RWPE2 (cell line): ENCODE data around the gene VPS8.

ENCODE experiments used
- ATAC-seq: fragments of 200-7000 bp; cut with Tn5 transposase; 3 replicates; pipeline ENCODE4 v1.9.1; 2021; ENCODE audit warnings: low read depth
- DNase-seq: peaks from one replicate; pipeline ENCODE4 v3.0.0-alpha.2; 2020; ENCODE audit warnings: low spot score
- H3K27ac ChIP-seq: fragments of 450-650 bp; 2 replicates; pipeline ENCODE4 v1.5.1; 2017; ENCODE audit warnings: mild to moderate bottlenecking; ENCODE audit not compliant: poor library complexity, severe bottlenecking
- H3K27me3 ChIP-seq: fragments of 250-450 bp; sonication (Bioruptor Pico); 2 replicates; pipeline ENCODE4 v1.5.1; 2021; ENCODE audit warnings: mild to moderate bottlenecking, moderate library complexity; ENCODE audit not compliant: insufficient read depth, poor library complexity, severe bottlenecking
- H3K36me3 ChIP-seq: fragments of 250-450 bp; sonication (Bioruptor Pico); 2 replicates; pipeline ENCODE4 v1.5.1; 2020; ENCODE audit warnings: low read depth, mild to moderate bottlenecking, moderate library complexity
- H3K4me1 ChIP-seq: fragments of 250-450 bp; sonication (Bioruptor Pico); 2 replicates; pipeline ENCODE4 v1.5.1; 2021; ENCODE audit warnings: mild to moderate bottlenecking, moderate library complexity; ENCODE audit not compliant: insufficient read depth, poor library complexity, severe bottlenecking
- H3K4me3 ChIP-seq: fragments of 250-450 bp; sonication (Bioruptor Pico); 2 replicates; pipeline ENCODE4 v1.5.1; 2021; ENCODE audit warnings: mild to moderate bottlenecking, moderate library complexity; ENCODE audit not compliant: severe bottlenecking
- H3K9me3 ChIP-seq: fragments of 250-450 bp; sonication (Bioruptor Pico); 2 replicates; pipeline ENCODE4 v1.5.1; 2021; ENCODE audit warnings: mild to moderate bottlenecking, moderate library complexity; ENCODE audit not compliant: severe bottlenecking
- TF ChIP-seq, protein P1 (sequence below): fragments of 450-650 bp; IDR thresholded peaks from one replicate; pipeline ENCODE4 v1.5.1; 2017; ENCODE audit warnings: mild to moderate bottlenecking, moderate library complexity; ENCODE audit not compliant: poor library complexity, severe bottlenecking

The VPS8 gene

DNA sequence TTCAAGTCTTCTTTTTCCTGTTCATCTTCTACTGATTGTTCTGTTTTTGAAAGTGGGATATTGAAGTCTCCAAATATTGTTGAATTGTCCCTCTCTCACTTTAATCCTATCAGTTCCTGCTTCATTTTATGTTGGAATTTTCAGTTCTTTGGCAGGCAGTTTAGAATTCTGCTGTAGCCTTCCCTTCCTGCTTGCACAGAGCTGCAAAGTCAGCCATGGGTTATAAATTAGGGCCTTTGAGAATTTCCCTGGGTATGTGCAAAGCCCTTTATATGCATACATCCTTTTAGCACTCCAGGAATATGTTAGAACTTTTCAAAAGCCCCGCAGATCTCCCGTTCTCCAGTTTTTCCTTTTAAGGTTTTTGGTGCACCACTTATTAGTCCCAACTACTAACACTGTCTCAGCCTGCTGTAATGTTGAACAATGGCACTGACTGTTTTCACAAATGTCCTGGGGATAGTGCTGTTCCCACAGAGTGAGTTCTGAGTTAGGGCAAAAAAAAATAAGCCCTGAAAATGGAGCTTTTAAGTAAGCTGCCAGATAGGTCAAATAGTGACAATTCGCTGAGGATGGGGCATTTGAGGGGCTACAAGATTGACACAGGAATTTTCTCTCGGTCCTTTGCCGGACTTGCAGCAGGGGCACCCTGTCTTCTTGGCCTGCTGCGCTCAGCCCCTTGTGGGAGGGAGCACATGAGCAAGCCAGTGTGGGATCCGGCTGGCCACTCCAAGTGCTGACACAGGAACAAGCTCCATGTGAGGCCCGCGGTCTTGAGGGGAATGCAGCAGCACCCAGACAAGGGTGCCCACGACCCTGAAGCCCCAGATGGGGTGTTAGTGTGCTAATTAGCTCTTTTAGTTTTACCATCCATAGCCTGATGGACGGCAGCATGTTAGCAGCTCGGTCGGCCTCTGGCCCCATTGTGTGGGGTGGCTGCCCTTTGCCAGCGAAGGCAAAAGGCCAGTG lies 96.0 kb downstream of the VPS8 start:
- Histone ChIP-seq H3K27me3 (no peaks in the 10 kb centered on the region), H3K4me1 (no peaks in the 10 kb centered on the region), H3K27ac (no peak overlapping the region), H3K4me3 (no peak overlapping the region), H3K9me3 (peaks cover 2% of the 10 kb centered on the region), H3K36me3 (peaks cover 14% of the 10 kb centered on the region)
- ATAC-seq: no peak
- TF ChIP-seq, protein P1, sequence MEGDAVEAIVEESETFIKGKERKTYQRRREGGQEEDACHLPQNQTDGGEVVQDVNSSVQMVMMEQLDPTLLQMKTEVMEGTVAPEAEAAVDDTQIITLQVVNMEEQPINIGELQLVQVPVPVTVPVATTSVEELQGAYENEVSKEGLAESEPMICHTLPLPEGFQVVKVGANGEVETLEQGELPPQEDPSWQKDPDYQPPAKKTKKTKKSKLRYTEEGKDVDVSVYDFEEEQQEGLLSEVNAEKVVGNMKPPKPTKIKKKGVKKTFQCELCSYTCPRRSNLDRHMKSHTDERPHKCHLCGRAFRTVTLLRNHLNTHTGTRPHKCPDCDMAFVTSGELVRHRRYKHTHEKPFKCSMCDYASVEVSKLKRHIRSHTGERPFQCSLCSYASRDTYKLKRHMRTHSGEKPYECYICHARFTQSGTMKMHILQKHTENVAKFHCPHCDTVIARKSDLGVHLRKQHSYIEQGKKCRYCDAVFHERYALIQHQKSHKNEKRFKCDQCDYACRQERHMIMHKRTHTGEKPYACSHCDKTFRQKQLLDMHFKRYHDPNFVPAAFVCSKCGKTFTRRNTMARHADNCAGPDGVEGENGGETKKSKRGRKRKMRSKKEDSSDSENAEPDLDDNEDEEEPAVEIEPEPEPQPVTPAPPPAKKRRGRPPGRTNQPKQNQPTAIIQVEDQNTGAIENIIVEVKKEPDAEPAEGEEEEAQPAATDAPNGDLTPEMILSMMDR: no peak
- DNase-seq: no peak

DNA sequence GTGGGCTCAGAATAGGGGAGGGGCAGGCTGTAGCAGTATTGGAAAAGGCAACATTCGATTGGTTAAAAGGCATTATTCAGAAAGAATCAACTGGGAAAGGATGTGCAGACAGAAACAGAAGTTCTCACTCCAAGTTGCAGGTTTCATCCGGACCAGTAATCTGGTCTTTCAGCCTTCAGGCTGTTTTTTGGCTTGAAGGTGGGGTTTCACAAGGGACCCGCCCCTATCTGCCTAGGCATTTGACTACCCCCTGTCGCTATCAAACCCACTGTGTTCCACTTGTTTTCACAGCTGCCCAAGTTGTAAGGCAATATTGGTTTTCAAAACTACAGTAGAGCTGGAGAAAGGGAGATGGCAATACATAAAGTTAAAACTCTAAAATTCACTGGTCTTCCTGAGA lies 96.9 kb downstream of the VPS8 start:
- DNase-seq (no peak), ATAC-seq (no peak)
- TF ChIP-seq, protein P1: no peak
- Histone ChIP-seq H3K4me1 (no peaks in the 10 kb centered on the region), H3K9me3 (peaks cover 2% of the 10 kb centered on the region), H3K36me3 (peaks cover 10% of the 10 kb centered on the region), H3K27me3 (no peaks in the 10 kb centered on the region), H3K4me3 (no peak overlapping the region), H3K27ac (no peak overlapping the region)

DNA sequence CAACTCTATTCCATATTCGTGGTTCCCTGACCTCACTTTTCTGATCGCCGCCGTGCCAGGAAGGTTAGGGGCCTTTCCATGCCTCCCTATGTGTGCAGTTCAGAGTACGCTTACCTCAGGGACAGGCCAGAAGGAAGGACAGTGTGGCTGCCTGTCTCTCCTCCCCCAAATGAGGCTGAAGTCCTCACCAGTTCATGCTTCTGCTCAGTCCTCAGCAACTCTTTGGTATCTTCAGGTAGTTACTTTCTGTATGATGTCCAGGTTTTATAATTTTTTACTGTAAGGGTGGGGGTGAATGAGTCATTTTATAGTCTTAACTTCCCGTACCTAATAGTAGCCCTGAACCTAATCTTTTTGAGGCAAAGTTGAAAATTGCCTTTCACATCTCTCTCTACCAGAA lies 98.7 kb downstream of the VPS8 start:
- DNase-seq (no peak), ATAC-seq (no peak)
- TF ChIP-seq, protein P1: no peak
- Histone ChIP-seq H3K36me3 (0 out of 2 replicates have a peak, but pooled peaks cover 4% of the 10 kb centered on the region), H3K27me3 (no peaks in the 10 kb centered on the region), H3K27ac (no peak overlapping the region), H3K4me1 (no peaks in the 10 kb centered on the region), H3K9me3 (no peaks in the 10 kb centered on the region), H3K4me3 (no peak overlapping the region)

DNA sequence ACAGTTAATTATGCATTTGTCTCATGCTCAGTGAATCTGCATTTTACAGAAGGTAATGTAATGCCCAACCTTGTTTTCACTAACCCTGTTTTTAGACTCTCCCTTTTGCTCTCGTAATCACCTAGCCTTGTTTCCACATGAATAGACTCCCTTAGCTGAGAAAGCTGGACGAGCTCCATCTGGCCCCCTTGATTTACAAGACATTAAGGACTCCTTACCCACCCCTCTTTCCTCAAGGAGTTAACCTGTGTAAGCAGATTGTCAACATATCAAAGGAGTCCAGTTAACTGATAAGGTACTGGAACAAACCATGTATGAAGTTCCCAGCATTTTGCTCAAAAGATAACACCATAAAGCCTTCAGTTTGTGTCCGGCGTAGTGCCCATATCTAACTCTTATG lies 99.6 kb downstream of the VPS8 start:
- TF ChIP-seq, protein P1: no peak
- 0 out of 2 replicates have a peak, but pooled peaks cover 4% of the 10 kb centered on the region for H3K36me3 ChIP-seq
- no peaks in the 10 kb centered on the region for H3K9me3 ChIP-seq
- H3K27me3 ChIP-seq: no peaks in the 10 kb centered on the region
- H3K27ac ChIP-seq: no peak overlapping the region
- ATAC-seq (no peak), DNase-seq (no peak)
- no peaks in the 10 kb centered on the region for H3K4me1 ChIP-seq
- no peak overlapping the region for H3K4me3 ChIP-seq

DNA sequence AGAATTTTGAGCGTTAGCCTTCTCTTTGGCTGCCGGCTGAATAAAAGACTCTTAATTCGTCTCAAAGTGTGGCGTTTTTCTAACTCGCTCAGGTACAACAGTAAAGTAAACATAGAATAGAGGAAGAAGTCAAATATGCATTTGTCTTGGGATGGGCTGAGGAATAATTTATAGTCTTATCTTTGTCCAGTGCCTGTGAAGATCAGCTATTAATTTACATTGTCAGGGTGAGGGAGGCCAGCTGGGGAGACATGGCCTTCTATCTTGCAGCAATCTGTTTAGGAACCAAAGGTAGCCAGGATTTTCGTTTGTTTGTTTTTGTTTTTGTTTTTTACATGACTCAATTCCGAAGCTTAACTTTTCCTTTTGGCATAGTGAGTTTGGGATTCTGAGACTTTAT lies 100.2 kb downstream of the VPS8 start:
- H3K27ac ChIP-seq: no peak overlapping the region
- 0 out of 2 replicates have a peak, but pooled peaks cover 4% of the 10 kb centered on the region for H3K36me3 ChIP-seq
- no peaks in the 10 kb centered on the region for H3K9me3 ChIP-seq
- TF ChIP-seq, protein P1: no peak
- DNase-seq: no peak
- H3K27me3 ChIP-seq: no peaks in the 10 kb centered on the region
- no peak for ATAC-seq
- no peaks in the 10 kb centered on the region for H3K4me1 ChIP-seq
- H3K4me3 ChIP-seq: no peak overlapping the region
